Muscle of leg (tissue), 11 donors: ENCODE data around the gene TAF11L12. TPM values are rescaled to one million over a fixed set of nuclear protein-coding genes. Genes with fewer than 3 reads are reported as not detected.
A peak's percentile ranks its signal among the peaks of the same experiment; 100 is the strongest.
"Not testable (repeated sequence)": the region's sequence is repeated elsewhere in the genome, so short reads cannot be mapped to it uniquely, and the experiment has no call there.

Experiments used
- DNase-seq: peaks from one replicate; pipeline ENCODE4 v3.0.0; 2013
- H3K27ac ChIP-seq: one replicate; pipeline ENCODE4 v1.5.1; 2013; ENCODE audit warnings: mild to moderate bottlenecking, low read length, control low read depth
- H3K27me3 ChIP-seq: one replicate; pipeline ENCODE4 v1.6.1; 2013; ENCODE audit warnings: low read length; ENCODE audit not compliant: control insufficient read depth, insufficient read depth
- H3K36me3 ChIP-seq: one replicate; pipeline ENCODE4 v1.6.1; 2013; ENCODE audit warnings: low read length; ENCODE audit not compliant: control insufficient read depth, insufficient read depth
- H3K4me1 ChIP-seq: one replicate; pipeline ENCODE4 v1.6.1; 2013; ENCODE audit warnings: low read length; ENCODE audit not compliant: control insufficient read depth, insufficient read depth
- H3K4me3 ChIP-seq: one replicate; pipeline ENCODE4 v1.5.1; 2013; ENCODE audit warnings: low read length, control low read depth
- H3K9me3 ChIP-seq: replicated peaks from 2 replicates; pipeline ENCODE4 v1.6.1; 2013; ENCODE audit warnings: low read depth, low read length; ENCODE audit not compliant: control insufficient read depth
- WGBS: methylation state at CpG from one replicate; pipeline ENCODE4 v1.1.5; 2013; ENCODE audit warnings: missing lambda C conversion rate; ENCODE audit not compliant: insufficient coverage; 5-methylcytosine and 5-hydroxymethylcytosine counted together
- polyA plus RNA-seq, 8 donors: library from polyadenylated mRNA; unstranded; fragments of 120-200 nt; gene quantifications; one replicate each; pipeline versions ENCODE4 v1.2.1 to v1.2.3, GENCODE V29; 2013; ENCODE audit warnings: inconsistent platforms in 1 of 8, low replicate concordance in 1 of 8; ENCODE audit not compliant: insufficient read length in 8 of 8, insufficient read depth in 1 of 8
- total RNA-seq: library from RNA; stranded (reverse); fragments of 120-200 nt; gene quantifications from one replicate; pipeline ENCODE4 v1.2.4, GENCODE V29; 2013

The TAF11L12 gene
- total and polyA plus RNA-seq, 9 donors: not detected

DNA sequence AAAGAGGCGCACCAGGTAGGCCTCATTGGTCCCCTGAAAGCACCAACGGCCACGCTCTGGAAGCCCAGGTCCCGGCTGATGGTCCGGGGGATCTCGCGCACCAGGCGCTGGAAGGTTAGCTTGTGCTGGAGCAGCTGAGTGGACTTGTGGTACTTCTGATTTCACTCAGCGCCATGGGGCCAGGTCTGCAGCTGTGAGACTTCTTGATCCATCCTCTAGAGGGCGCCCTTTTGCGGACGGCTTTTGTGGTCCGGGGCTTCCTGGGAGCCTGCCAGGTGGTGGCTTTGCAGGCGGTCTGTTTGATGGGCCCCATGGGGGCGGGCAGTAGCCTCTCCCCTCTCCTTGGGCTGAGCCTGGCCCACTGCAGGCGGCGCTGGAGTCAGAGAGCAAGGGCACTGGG is 10.4 kb downstream of the TAF11L12 start:
- no peaks in the 10 kb centered on the region for H3K4me1 ChIP-seq
- no peak overlapping the region for H3K27ac ChIP-seq
- whole genome bisulfite sequencing: 79% methylated on average over 15 of the region's 17 CpGs
- H3K27me3 ChIP-seq: no peaks in the 10 kb centered on the region
- H3K4me3 ChIP-seq: no peak overlapping the region
- no peaks in the 10 kb centered on the region for H3K9me3 ChIP-seq
- H3K36me3 ChIP-seq: no peaks in the 10 kb centered on the region
- DNase-seq: no peak

GRCh38 chr5:17625686-17626085 is 15.5 kb downstream of the TAF11L12 start:
- no peak for DNase-seq
- H3K4me3 ChIP-seq: no peak overlapping the region
- H3K36me3 ChIP-seq: no peaks in the 10 kb centered on the region
- H3K4me1 ChIP-seq: no peaks in the 10 kb centered on the region
- H3K27ac ChIP-seq: no peak overlapping the region
- 95% methylated on average over 11 of the region's 11 CpGs for WGBS
- H3K9me3 ChIP-seq: no peaks in the 10 kb centered on the region
- H3K27me3 ChIP-seq: no peaks in the 10 kb centered on the region

GRCh38 chr5:17631788-17632187 is 21.6 kb downstream of the TAF11L12 start, which contains the start of gene TAF11L13:
Gene TAF11L13 (plus strand): TSS chr5:17632088.
- 100% methylated on average over 1 of the region's 12 CpGs for WGBS
- H3K36me3 ChIP-seq, DNase-seq, H3K9me3 ChIP-seq, H3K27ac ChIP-seq, H3K4me3 ChIP-seq, H3K4me1 ChIP-seq, H3K27me3 ChIP-seq: not testable (repeated sequence)

DNA sequence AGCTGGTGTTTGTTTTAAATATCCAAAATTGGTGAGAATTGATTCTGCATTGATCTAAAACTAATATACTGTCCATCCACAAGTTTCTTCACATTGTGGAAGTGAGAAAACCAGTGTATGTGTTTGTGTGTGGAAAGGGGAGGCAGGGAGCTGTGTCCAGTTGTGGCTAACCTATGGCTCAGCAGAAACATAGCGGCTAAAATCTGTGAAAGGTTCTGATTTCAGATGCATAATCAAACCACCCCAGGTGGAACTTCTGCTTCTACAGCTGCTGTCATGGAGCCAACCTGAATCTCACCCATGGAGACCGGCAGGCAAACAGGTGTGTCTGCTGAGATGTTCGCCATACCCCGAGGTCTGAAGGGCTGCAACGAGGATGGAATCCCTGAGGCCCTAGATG is 24.0 kb downstream of the TAF11L12 start, which contains the start of gene TAF11L14:
TAF11L14 (plus strand) TSS at position 301 of the 400 bp plus-strand sequence.
- H3K4me3 ChIP-seq: no peak within 1 kb of the TSS
- no peaks in the 10 kb centered on the region for H3K27me3 ChIP-seq
- no peaks in the 10 kb centered on the region for H3K4me1 ChIP-seq
- WGBS: 88% methylated on average over 3 of the region's 5 CpGs
- no peaks in the 10 kb centered on the region for H3K9me3 ChIP-seq
- no peak for DNase-seq
- no peak within 1 kb of the TSS for H3K27ac ChIP-seq
- H3K36me3 ChIP-seq: no peaks in the 10 kb centered on the region

- 97% methylated on average over 5 of the region's 10 CpGs for WGBS
- not testable (repeated sequence) for H3K9me3 ChIP-seq, H3K27me3 ChIP-seq, H3K4me3 ChIP-seq, H3K36me3 ChIP-seq, H3K27ac ChIP-seq, H3K4me1 ChIP-seq, DNase-seq
These were observed 39.0 kb downstream of the TAF11L12 start for GRCh38 chr5:17649232-17649631.

GRCh38 chr5:17655201-17655759 is 45.1 kb downstream of the TAF11L12 start:
- H3K36me3 ChIP-seq, H3K4me1 ChIP-seq: not testable (repeated sequence)
- WGBS: 98% methylated on average over 18 of the region's 32 CpGs

DNA sequence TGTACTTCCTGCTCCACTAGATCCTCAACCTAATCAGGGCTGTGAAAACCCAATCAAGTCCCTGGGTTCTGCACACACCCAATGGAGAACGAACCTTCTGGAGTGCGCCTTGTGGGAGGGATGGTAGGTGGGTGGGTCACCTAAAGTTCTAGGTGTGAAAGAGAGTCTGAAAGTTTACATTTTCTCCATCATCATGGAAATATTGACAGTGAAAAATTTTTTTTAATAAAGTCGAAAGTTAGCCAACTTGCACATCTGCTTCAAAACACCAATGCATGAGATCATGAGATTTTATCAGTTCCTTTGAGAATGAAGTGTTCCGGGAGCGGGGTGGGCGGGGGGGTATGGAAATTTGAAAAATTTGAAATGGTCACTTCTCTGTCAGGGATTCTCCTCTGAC is 45.7 kb downstream of the TAF11L12 start:
- Histone ChIP-seq H3K36me3 (no peaks in the 10 kb centered on the region), H3K27ac (no peak overlapping the region), H3K4me1 (no peaks in the 10 kb centered on the region), H3K4me3 (no peak overlapping the region), H3K27me3 (no peaks in the 10 kb centered on the region), H3K9me3 (no peaks in the 10 kb centered on the region)
- DNase-seq: peak; percentile 52
- no CpG with 5 or more reads among the region's 6 CpGs for WGBS

More at GRCh38 chr5:17655201-17655759, 45.1 kb downstream of the TAF11L12 start:
- H3K4me3 ChIP-seq, H3K27ac ChIP-seq, DNase-seq, H3K27me3 ChIP-seq, H3K9me3 ChIP-seq: not testable (repeated sequence)

Other genes with a start within 250 kb of the TAF11L12 start
- gene TAF11L2, start 112.2 kb upstream of the TAF11L12 start, total RNA-seq: not detected
- gene TAF11L2, start 112.2 kb upstream of the TAF11L12 start, polyA plus RNA-seq: not detected
- not detected for gene TAF11L3, start 92.0 kb upstream of the TAF11L12 start, total RNA-seq
- not detected for gene TAF11L3, start 92.0 kb upstream of the TAF11L12 start, polyA plus RNA-seq
- gene TAF11L4, start 88.6 kb upstream of the TAF11L12 start, total RNA-seq: not detected
- not detected for gene TAF11L4, start 88.6 kb upstream of the TAF11L12 start, polyA plus RNA-seq
- gene TAF11L5, start 85.2 kb upstream of the TAF11L12 start, total RNA-seq: not detected
- not detected for gene TAF11L5, start 85.2 kb upstream of the TAF11L12 start, polyA plus RNA-seq
- not detected for gene TAF11L6, start 81.7 kb upstream of the TAF11L12 start, total RNA-seq
- not detected for gene TAF11L6, start 81.7 kb upstream of the TAF11L12 start, polyA plus RNA-seq
- gene TAF11L7, start 24.6 kb upstream of the TAF11L12 start, total RNA-seq: not detected
- not detected for gene TAF11L7, start 24.6 kb upstream of the TAF11L12 start, polyA plus RNA-seq
- gene TAF11L8, start 19.4 kb upstream of the TAF11L12 start, total RNA-seq: not detected
- not detected for gene TAF11L8, start 19.4 kb upstream of the TAF11L12 start, polyA plus RNA-seq
- gene TAF11L9, start 16.0 kb upstream of the TAF11L12 start, total RNA-seq: not detected
- not detected for gene TAF11L9, start 16.0 kb upstream of the TAF11L12 start, polyA plus RNA-seq
- gene TAF11L10, start 12.6 kb upstream of the TAF11L12 start, total RNA-seq: not detected
- gene TAF11L10, start 12.6 kb upstream of the TAF11L12 start, polyA plus RNA-seq: not detected
- not detected for gene TAF11L11, start 6.2 kb upstream of the TAF11L12 start, total RNA-seq
- not detected for gene TAF11L11, start 6.2 kb upstream of the TAF11L12 start, polyA plus RNA-seq
- not detected for gene TAF11L13, start 21.7 kb downstream of the TAF11L12 start, total RNA-seq
- not detected for gene TAF11L13, start 21.7 kb downstream of the TAF11L12 start, polyA plus RNA-seq
- not detected for gene TAF11L14, start 24.1 kb downstream of the TAF11L12 start, total RNA-seq
- not detected for gene TAF11L14, start 24.1 kb downstream of the TAF11L12 start, polyA plus RNA-seq